Fibroblast of skin of back (primary cell): ENCODE data around the gene TPGS1.
"Not testable (repeated sequence)": the region's sequence is repeated elsewhere in the genome, so short reads cannot be mapped to it uniquely, and the experiment has no call there.

Experiments used
- DNase-seq: peaks from one replicate; pipeline ENCODE4 v3.0.0-alpha.2; 2013

Gene TPGS1

GRCh38 chr19:478236-478903 is 28.9 kb upstream of the TPGS1 start:
- no peak for DNase-seq

DNA sequence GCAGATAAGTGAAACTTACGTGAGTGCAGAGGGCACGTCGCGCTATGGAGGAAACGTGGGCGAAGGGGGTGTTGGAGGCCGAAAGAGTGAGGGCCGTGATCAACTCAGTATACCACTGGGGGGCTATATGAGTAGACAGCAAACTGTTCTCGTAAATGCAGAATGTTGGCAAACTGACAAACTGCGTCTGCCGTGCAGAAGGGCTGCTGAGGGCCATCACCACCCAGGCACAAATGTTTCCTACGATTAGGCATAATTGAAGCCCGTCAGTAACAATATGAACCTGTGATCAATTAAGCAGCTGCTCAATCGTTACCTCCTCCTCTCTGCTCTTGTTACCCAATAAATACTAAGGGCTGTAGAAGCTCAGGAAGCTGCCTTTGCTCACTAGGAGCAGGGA is 28.3 kb upstream of the TPGS1 start:
- no peak for DNase-seq

DNA sequence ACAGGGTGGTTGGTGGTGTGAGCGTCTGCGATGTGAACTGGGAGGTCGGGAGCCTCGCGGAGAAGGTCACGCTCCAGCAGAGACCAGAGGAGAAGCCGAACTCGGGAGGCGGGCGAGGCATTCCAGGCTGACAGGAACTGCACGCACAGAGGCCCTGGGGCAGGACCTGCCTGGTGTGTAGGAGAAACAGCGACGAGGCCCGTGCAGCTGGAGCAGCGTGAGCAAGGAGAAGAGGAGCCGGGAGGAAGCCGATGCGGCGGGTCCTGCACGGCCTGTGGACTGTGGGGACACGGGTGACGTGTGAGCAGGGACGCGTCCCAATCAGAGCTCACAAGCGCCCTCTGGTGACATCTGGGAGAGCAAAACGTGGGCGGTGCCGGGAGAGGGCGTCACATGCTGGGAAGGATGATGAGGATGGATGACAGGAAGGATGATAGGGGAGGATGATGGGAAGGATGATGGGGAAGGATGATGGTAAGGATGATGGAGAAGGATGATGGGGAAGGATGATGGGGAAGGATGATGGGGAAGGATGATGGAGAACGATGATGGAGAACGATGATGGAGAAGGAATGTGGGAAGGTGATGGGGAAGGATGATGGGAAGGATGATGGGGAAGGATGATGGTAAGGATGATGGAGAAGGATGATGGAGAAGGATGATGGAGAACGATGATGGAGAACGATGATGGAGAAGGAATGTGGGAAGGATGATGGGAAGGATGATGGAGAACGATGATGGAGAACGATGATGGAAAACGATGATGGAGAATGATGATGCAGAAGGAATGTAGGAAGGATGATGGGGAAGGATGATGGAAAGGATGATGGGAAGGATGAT is 27.1 kb upstream of the TPGS1 start:
- peak; percentile 62 for DNase-seq

- not testable (repeated sequence) for DNase-seq
Observed at GRCh38 chr19:481100-481499, 26.2 kb upstream of the TPGS1 start.

DNA sequence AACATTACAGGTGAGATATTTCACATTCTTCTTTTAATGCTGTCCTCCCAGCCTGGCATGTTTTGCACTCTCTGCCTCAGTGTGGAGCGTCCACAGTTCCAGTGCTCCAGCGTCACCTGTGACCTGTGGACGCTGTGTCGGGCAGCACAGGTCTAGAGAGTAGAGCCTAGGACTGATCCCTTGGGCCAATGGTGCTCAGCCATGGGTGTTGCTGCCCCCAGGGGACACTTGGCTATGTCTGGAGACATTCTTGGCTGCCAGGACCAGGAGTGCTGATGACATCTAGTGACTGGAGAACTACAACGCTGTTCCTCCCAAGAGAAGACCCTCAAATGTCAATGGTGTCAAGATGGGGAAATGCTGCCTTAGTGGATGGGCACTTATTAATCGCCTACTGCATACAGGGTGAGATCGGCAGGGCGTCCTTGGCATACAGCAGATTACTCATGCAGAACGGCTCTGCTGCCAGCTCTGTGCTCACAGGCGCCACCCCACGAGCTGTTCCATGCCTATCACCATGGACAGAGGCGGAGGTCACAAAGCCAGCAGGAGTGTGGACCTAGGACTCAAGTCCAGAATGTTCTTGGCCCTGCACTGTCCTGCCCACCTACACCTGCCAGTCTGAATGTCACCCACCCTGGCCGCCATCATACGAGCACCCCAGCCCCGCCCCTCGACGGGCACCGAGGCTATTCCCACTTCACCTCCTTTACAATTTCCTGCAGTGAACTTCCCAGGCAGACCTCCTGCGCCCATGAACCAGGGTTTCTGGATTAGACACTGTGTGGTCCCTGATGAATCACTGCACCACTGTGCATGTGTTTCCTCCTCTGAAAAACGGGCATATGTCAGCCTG is 24.9 kb upstream of the TPGS1 start:
- no peak for DNase-seq

- no peak for DNase-seq
Observed at GRCh38 chr19:483332-484072, 23.8 kb upstream of the TPGS1 start.

DNA sequence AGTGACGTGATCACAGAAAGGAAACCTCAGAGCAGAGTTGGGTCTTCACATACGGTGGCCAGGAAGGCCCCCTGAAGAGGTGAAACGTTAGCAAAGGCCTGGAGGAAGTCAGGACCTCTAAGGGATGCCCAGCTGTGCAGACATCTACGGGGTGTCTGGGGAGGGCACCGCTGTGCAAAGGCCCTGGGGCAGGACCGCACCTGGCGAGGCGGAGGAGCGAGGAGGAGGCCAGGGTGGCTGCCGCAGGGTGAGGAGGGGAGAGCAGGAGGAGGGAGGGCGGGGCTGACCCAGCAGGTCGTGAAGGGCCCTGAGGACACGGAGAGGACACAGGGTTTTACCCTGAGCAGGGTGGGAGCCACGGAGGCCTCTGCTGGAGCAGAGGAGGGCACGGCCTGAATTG is 22.8 kb upstream of the TPGS1 start:
- no peak for DNase-seq

DNA sequence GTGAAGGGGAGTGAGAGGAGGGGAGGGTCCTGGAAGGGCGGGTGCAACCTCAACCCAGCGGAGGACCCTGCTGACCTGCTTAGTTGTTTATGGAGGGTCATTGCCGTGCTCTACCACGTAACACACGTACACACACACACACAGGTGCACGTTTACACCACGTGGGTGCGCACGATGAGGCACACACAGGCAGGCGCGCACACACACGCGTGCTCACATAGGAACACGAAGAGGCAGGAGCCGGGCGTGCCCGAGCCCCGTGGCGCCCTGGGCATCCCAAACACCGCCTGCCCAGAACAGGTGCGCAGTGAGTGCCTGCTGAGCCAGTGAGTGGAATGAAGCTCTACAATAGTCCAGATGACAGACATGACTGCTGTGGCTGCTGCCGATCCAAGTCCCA is 22.2 kb upstream of the TPGS1 start:
- DNase-seq, result no peak

- DNase-seq, result peak; percentile 23
Observed at GRCh38 chr19:485583-486236, 21.6 kb upstream of the TPGS1 start.

GRCh38 chr19:488505-489417 is 18.5 kb upstream of the TPGS1 start:
- peak; percentile 94 for DNase-seq

DNA sequence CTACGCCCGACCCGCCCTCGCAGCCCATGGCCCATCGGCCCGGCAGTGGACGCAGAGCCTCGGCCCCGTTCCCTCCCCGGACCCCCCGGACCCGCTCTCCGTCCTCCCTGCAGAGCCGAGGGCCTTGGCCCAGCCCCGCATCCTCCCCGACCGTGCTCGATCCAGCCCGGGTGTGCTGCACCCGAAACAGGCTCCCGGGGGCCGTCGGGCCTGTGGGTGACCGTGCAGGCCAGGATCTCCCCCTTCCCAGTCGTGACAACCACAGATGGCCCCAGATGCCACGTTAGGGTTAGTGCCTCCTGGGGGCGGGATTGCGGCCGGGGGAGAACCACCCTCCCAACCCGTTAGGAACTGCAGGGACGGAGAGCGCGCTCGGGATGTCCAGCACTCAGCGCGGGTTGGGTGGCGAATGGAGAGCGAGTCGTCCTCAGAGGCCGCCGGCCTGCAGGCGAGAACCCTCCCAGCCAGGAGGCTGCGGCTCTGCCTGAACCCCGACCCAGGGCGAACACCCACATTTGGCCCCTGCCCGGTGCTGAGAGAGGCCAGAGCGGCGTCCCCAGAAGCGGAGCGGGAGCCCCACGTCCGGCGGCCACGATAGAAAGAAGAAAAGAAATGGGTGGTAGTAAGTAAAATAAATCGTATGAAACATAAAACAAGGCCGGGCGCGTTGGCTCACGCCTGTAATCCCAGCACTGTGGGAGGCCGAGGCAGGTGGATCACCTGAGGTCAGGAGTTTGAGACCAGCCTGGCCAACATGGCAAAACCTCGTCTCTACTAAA is 17.7 kb upstream of the TPGS1 start:
- peak; percentile 41 for DNase-seq

DNA sequence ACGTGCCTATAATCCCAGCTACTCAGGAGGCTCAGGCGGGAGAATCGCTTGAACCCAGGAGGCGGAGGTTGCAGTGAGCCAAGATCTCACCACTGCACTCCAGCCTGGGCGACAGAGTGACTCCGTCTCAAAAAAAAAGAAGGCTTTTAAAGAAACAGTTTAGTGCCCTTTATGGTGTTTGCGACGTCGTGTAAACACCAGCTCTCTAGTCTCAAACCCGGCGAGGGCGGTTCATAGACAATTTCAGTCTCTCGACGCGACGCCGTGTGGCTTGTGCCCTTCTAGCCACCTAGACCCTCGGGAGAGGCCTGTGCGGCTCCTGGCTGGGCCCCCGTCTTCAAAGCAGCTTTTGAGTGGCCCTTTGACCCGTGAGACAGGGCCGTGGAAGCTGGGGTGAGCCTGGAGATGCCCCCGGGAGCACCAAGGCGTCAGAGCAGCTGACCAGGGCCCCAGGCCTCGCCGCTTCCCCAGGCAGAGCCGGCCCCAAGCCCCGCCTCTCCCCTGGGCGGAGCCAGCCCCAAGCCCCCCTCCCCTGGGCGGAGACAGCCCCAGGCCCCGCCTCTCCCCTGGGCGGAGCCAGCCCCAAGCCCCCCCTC is 16.1 kb upstream of the TPGS1 start:
- no peak for DNase-seq

DNA sequence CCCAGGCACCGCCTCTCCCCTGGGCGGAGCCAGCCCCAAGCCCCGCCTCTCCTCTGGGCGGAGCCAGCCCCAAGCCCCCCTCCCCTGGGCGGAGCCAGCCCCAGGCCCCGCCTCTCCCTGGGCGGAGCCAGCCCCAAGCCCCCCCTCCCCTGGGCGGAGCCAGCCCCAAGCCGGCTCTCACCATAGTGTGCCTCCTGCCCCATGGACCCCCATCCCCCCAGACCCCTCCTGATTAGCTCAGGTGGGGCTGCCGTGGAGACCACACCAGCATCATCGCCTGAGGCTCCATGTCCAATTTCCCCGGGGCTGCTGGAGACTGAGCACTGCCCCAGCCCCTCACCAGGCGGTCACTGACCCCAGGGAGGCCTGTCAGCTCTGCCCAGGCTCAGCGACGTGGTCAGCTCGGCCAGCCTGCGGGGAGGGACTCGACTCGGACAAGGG is 15.2 kb upstream of the TPGS1 start:
- DNase-seq, result no peak

GRCh38 chr19:493391-494170 is 13.7 kb upstream of the TPGS1 start:
- DNase-seq, result no peak

DNA sequence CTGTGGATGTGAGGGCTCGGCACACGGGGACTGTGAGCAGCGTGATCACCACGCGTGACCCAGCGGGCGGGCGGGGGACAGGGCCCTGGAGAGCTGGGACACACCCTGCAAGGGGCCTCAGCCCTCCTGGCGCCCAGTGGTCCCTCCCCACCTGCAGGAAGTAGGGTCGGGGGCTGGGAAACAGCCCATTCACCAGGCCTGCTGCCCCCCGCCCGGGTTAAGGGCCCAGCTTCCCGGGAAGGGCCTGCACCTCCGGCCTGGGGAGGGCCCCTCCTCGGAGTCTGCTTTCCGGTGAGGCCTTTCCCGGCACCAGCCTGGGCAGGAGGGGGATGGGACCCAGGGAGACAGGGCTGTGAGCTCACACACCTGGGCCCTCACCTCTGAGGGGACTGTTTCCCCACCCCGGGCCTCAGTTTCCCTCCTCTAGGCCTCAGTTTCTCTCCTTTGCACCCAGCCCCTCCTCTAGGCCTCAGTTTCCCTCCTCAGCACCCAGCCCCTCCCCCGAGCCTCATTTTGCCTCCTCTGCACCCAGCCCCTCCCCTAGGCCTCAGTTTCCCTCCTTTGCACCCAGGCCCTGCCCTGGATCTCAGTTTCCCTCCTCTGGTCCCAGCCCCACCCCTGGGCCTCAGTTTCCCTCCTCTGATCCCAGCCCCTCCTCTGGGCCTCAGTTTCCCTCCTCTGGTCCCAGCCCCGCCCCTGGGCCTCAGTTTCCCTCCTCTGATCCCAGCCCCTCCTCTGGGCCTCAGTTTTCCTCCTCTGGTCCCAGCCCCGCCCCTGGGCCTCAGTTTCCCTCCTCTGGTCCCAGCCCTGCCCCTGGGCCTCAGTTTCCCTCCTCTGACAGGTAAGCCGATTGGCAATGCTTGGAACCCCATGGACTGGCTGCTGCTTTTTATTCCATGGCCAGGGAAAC is 12.9 kb upstream of the TPGS1 start:
- DNase-seq, result no peak

- DNase-seq, result no peak
Observed at GRCh38 chr19:495081-495401, 12.3 kb upstream of the TPGS1 start.

DNA sequence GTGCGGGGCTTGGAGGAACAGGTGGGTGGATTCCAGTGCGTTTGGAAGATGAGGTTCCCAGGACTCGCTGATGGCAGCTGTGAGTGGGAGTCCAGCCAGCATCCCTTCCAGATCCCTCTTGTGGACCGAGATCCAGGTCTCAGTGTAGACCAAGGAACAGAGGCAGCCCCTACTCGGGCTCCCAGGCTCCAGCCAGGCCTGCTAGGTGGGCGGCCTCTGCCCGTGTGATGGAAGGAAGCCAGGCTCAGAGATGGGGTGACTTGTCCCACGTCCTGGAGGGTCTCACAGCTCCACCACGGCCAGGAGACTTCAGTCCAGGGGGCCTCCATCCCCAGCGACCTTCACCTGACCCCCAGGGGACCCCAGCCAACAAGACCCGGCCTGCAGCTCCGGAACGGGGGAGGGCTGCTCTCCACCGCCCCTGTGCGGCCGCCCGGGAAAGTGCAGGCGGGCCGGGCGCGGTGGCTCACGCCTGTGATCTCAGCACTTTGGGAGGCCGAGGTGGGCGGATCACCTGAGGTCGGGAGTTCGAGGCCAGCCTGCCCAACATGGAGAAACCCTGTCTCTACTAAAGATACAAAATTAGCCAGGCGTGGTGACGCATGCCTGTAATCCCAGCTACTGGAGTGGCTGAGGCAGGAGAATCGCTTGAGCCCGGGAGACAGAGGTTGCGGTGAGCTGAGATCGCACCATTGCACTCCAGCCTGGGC is 11.7 kb upstream of the TPGS1 start:
- DNase-seq, result peak; percentile 27
